ENCODE results near the gene MRPS33.

GRCh38 chr7:141014524-141015395, at the start of gene MRPS33:
- TF ChIP-seq GABPA (IDR thresholded peaks at IDR 0.05; ENCODE audit: borderline replicate concordance, insufficient read depth, low read length), result peak; percentile 84; the same call in 1 of the 2 replicates
- TF ChIP-seq, protein P1, sequence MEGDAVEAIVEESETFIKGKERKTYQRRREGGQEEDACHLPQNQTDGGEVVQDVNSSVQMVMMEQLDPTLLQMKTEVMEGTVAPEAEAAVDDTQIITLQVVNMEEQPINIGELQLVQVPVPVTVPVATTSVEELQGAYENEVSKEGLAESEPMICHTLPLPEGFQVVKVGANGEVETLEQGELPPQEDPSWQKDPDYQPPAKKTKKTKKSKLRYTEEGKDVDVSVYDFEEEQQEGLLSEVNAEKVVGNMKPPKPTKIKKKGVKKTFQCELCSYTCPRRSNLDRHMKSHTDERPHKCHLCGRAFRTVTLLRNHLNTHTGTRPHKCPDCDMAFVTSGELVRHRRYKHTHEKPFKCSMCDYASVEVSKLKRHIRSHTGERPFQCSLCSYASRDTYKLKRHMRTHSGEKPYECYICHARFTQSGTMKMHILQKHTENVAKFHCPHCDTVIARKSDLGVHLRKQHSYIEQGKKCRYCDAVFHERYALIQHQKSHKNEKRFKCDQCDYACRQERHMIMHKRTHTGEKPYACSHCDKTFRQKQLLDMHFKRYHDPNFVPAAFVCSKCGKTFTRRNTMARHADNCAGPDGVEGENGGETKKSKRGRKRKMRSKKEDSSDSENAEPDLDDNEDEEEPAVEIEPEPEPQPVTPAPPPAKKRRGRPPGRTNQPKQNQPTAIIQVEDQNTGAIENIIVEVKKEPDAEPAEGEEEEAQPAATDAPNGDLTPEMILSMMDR (IDR thresholded peaks at IDR 0.05; ENCODE audit: control extremely low read depth in 1 of 3, insufficient read depth in 1 of 3, low read depth in 1 of 3, low read length in 3 of 3), result peak; percentile 76 to 83 (median 82)
- TF ChIP-seq SIX5 (IDR thresholded peaks at IDR 0.05; ENCODE audit: low read depth, low read length), result no peak
- TF ChIP-seq ZNF274 (IDR thresholded peaks at IDR 0.05; ENCODE audit: borderline replicate concordance, extremely low read depth, low read length), result no peak
- TF ChIP-seq EZH2 (IDR thresholded peaks at IDR 0.05; ENCODE audit: low read depth, low read length, severe bottlenecking), result no peak
- TF ChIP-seq EP300 (IDR thresholded peaks at IDR 0.05; ENCODE audit: borderline replicate concordance in 1 of 2, low read depth in 2 of 2, low read length in 2 of 2), result peak in 1 of 2 experiments; percentile 47; a peak in 1 of 3 replicates
- peak; percentile 37; the same call in 1 of the 2 replicates for TF ChIP-seq YY1 (IDR thresholded peaks at IDR 0.05; ENCODE audit: low read depth, low read length)
- peak; percentile 99 for TF ChIP-seq POLR2A (IDR thresholded peaks at IDR 0.05; ENCODE audit: control extremely low read depth in 1 of 2, low read depth in 2 of 2, low read length in 2 of 2)
- TF ChIP-seq CHD1 (IDR thresholded peaks at IDR 0.05; ENCODE audit: low read depth, low read length), result no peak
- no peak for TF ChIP-seq FOSL1 (IDR thresholded peaks at IDR 0.05; ENCODE audit: insufficient read depth, low read depth, low read length)
- TF ChIP-seq, protein P2, sequence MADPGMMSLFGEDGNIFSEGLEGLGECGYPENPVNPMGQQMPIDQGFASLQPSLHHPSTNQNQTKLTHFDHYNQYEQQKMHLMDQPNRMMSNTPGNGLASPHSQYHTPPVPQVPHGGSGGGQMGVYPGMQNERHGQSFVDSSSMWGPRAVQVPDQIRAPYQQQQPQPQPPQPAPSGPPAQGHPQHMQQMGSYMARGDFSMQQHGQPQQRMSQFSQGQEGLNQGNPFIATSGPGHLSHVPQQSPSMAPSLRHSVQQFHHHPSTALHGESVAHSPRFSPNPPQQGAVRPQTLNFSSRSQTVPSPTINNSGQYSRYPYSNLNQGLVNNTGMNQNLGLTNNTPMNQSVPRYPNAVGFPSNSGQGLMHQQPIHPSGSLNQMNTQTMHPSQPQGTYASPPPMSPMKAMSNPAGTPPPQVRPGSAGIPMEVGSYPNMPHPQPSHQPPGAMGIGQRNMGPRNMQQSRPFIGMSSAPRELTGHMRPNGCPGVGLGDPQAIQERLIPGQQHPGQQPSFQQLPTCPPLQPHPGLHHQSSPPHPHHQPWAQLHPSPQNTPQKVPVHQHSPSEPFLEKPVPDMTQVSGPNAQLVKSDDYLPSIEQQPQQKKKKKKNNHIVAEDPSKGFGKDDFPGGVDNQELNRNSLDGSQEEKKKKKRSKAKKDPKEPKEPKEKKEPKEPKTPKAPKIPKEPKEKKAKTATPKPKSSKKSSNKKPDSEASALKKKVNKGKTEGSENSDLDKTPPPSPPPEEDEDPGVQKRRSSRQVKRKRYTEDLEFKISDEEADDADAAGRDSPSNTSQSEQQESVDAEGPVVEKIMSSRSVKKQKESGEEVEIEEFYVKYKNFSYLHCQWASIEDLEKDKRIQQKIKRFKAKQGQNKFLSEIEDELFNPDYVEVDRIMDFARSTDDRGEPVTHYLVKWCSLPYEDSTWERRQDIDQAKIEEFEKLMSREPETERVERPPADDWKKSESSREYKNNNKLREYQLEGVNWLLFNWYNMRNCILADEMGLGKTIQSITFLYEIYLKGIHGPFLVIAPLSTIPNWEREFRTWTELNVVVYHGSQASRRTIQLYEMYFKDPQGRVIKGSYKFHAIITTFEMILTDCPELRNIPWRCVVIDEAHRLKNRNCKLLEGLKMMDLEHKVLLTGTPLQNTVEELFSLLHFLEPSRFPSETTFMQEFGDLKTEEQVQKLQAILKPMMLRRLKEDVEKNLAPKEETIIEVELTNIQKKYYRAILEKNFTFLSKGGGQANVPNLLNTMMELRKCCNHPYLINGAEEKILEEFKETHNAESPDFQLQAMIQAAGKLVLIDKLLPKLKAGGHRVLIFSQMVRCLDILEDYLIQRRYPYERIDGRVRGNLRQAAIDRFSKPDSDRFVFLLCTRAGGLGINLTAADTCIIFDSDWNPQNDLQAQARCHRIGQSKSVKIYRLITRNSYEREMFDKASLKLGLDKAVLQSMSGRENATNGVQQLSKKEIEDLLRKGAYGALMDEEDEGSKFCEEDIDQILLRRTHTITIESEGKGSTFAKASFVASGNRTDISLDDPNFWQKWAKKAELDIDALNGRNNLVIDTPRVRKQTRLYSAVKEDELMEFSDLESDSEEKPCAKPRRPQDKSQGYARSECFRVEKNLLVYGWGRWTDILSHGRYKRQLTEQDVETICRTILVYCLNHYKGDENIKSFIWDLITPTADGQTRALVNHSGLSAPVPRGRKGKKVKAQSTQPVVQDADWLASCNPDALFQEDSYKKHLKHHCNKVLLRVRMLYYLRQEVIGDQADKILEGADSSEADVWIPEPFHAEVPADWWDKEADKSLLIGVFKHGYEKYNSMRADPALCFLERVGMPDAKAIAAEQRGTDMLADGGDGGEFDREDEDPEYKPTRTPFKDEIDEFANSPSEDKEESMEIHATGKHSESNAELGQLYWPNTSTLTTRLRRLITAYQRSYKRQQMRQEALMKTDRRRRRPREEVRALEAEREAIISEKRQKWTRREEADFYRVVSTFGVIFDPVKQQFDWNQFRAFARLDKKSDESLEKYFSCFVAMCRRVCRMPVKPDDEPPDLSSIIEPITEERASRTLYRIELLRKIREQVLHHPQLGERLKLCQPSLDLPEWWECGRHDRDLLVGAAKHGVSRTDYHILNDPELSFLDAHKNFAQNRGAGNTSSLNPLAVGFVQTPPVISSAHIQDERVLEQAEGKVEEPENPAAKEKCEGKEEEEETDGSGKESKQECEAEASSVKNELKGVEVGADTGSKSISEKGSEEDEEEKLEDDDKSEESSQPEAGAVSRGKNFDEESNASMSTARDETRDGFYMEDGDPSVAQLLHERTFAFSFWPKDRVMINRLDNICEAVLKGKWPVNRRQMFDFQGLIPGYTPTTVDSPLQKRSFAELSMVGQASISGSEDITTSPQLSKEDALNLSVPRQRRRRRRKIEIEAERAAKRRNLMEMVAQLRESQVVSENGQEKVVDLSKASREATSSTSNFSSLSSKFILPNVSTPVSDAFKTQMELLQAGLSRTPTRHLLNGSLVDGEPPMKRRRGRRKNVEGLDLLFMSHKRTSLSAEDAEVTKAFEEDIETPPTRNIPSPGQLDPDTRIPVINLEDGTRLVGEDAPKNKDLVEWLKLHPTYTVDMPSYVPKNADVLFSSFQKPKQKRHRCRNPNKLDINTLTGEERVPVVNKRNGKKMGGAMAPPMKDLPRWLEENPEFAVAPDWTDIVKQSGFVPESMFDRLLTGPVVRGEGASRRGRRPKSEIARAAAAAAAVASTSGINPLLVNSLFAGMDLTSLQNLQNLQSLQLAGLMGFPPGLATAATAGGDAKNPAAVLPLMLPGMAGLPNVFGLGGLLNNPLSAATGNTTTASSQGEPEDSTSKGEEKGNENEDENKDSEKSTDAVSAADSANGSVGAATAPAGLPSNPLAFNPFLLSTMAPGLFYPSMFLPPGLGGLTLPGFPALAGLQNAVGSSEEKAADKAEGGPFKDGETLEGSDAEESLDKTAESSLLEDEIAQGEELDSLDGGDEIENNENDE (IDR thresholded peaks at IDR 0.05; ENCODE audit: insufficient replicate concordance, low read length), result peak; percentile 60
- 0 out of 2 replicates have a peak, but pooled peaks have one; percentile 31 for TF ChIP-seq TEAD4 (IDR thresholded peaks at IDR 0.05; ENCODE audit: low read depth, low read length)
- peak; percentile 30 to 36 for TF ChIP-seq RAD21 (IDR thresholded peaks at IDR 0.05 in 1 of 2, conservative IDR thresholded peaks at IDR 0.05 in 1 of 2; ENCODE audit: low read depth in 2 of 2, low read length in 2 of 2)

Data from H1 (cell line).